Gastrocnemius medialis (tissue), 4 donors: ENCODE results near the gene GALNT9. TPM values are rescaled to one million over a fixed set of nuclear protein-coding genes. Genes with fewer than 3 reads are reported as not detected.
"Not testable (repeated sequence)": the region's sequence is repeated elsewhere in the genome, so short reads cannot be mapped to it uniquely, and the experiment has no call there.

Experiments used
- ATAC-seq, 2 donors: fragments of 150-250 bp; one replicate each; pipeline ENCODE4 v1.9.1; 2016
- DNase-seq, 2 donors: peaks; one replicate each; pipeline ENCODE4 v3.0.0-alpha.2; 2019
- H3K27ac ChIP-seq, 4 donors: fragments of 200-600 bp; sonication (generic); 1 replicate in 1 of 4; 2 replicates in 3 of 4; pipeline ENCODE4 v1.5.1; 2016 to 2018; ENCODE audit warnings: mild to moderate bottlenecking in 2 of 4, moderate library complexity in 1 of 4
- H3K27me3 ChIP-seq, 3 donors: fragments of 200-600 bp; sonication (generic) in 2 of 3; 1 replicate in 1 of 3; 2 replicates in 2 of 3; pipeline versions ENCODE4 v1.5.1 to v1.6.0; 2016 to 2019; ENCODE audit warnings: mild to moderate bottlenecking in 1 of 3, moderate library complexity in 1 of 3
- H3K36me3 ChIP-seq, 2 donors: fragments of 200-600 bp; sonication (generic) in 1 of 2; one replicate each; pipeline ENCODE4 v1.5.1; 2017 to 2018
- H3K4me1 ChIP-seq, 2 donors: fragments of 200-600 bp; sonication (generic) in 1 of 2; one replicate each; pipeline ENCODE4 v1.5.1; 2016 to 2017; ENCODE audit warnings: mild to moderate bottlenecking in 2 of 2
- H3K4me3 ChIP-seq, 4 donors: fragments of 200-600 bp; sonication (generic) in 3 of 4; 1 replicate in 1 of 4; 2 replicates in 3 of 4; pipeline ENCODE4 v1.5.1; 2016 to 2019; ENCODE audit warnings: mild to moderate bottlenecking in 2 of 4
- H3K9me3 ChIP-seq, 3 donors: fragments of 200-600 bp; sonication (generic) in 2 of 3; 1 replicate in 1 of 3; 2 replicates in 2 of 3; pipeline ENCODE4 v1.5.1; 2016 to 2019
- CTCF ChIP-seq, 5 experiments: fragments of 450-650 bp in 3 of 5; fragments of 200-600 bp in 2 of 5; sonication (generic) in 2 of 5; IDR thresholded peaks in 4 of 5; conservative IDR thresholded peaks in 1 of 5; 1 replicate in 4 of 5; 2 replicates in 1 of 5; pipeline ENCODE4 v1.5.1; 2016 to 2019; ENCODE audit warnings: antibody characterized with exemption in 5 of 5, mild to moderate bottlenecking in 3 of 5, moderate library complexity in 3 of 5
- POLR2A ChIP-seq, 2 donors: fragments of 450-650 bp; IDR thresholded peaks; one replicate each; pipeline ENCODE4 v1.6.1; 2017; ENCODE audit warnings: antibody characterized with exemption in 2 of 2, mild to moderate bottlenecking in 2 of 2, moderate library complexity in 2 of 2
- in situ Hi-C, 4 donors: fragments of 200-750 bp; cut with MboI; loops; one replicate each; pipeline versions ENCODE4 v1.15.0 to v1.8.0; 2017; ENCODE audit warnings: low sequenced_read_pairs in 4 of 4
- intact Hi-C: fragments of 100-400 bp; cut with DNase I; formaldehyde crosslinking; loops from one replicate; pipeline ENCODE4 v1.15.1; 2023; ENCODE audit warnings: low total_unique reads
- total RNA-seq, 4 donors: library from RNA; depleted of rRNA; stranded (reverse); fragments of >200 nt; gene quantifications; one replicate each; pipeline versions ENCODE4 v1.1.0 to v1.2.3, GENCODE V29; 2016

The GALNT9 gene
- total RNA-seq, 4 donors from 2014 or later: not detected

DNA sequence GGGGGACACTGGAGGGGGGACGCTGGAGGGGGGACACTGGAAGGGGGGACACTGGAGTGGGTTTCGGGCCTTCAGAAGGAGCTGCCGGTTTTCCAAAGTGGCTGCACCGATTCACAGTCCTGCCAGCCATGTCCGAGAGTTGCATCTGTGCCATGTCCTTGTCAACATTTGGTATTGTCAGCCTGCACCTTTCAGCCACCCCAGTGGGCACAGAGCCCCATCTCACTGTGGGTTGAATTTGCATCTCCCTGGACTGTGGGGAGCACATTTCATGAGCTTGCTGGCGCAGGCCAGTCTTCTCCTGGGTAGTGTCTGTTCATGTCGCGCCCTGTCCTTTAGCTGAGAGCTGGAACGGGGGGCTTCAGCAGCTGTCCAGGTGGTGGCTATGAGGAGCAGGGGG is 72.7 kb downstream of the GALNT9 start:
- Histone ChIP-seq H3K4me3 (no peak overlapping the region), H3K27ac (no peak overlapping the region), H3K9me3 (no peaks in the 10 kb centered on the region), H3K4me1 (no peaks in the 10 kb centered on the region), H3K36me3 (no peaks in the 10 kb centered on the region), H3K27me3 (peaks cover 0 to 6% (median 1%) of the 10 kb centered on the region in 3 donors)
- TF ChIP-seq CTCF (IDR thresholded peaks at IDR 0.05 in 4 of 5, conservative IDR thresholded peaks at IDR 0.05 in 1 of 5): no peak
- no peak for TF ChIP-seq POLR2A (IDR thresholded peaks at IDR 0.05)
- in situ Hi-C loops (no loop called here), intact Hi-C loops (no loop called here)
- ATAC-seq (no peak), DNase-seq (no peak)

DNA sequence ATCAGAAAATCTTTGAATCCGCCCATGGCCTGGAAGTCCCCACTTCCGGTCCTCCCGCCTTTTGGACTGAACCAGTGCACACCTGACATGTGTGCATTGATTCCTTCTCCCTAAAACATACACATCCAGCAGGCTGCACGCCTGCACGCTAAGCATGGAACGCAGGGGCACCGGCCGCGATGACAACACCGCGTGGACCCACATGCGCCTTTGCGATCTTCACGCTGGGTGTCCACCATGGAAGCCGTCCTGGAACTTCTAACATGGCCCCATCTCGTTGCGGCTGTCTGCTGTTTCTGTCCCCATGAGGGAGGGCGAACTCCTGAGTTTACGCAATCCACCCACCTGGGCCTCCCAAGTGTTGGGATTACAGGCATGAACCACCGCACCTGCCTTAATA is 73.7 kb downstream of the GALNT9 start:
- in situ Hi-C loops (no loop called here), intact Hi-C loops (no loop called here)
- peaks cover 0 to 6% (median 0%) of the 10 kb centered on the region in 3 donors for H3K27me3 ChIP-seq
- no peaks in the 10 kb centered on the region for H3K36me3 ChIP-seq
- H3K4me1 ChIP-seq: no peaks in the 10 kb centered on the region
- ATAC-seq (no peak), DNase-seq (no peak)
- no peak overlapping the region for H3K27ac ChIP-seq
- no peak for TF ChIP-seq CTCF (IDR thresholded peaks at IDR 0.05 in 4 of 5, conservative IDR thresholded peaks at IDR 0.05 in 1 of 5)
- no peak for TF ChIP-seq POLR2A (IDR thresholded peaks at IDR 0.05)
- H3K4me3 ChIP-seq: no peak overlapping the region
- H3K9me3 ChIP-seq: no peaks in the 10 kb centered on the region

GRCh38 chr12:132253698-132254480 is 75.5 kb downstream of the GALNT9 start:
- Histone ChIP-seq H3K36me3 (no peaks in the 10 kb centered on the region), H3K4me3 (no peak overlapping the region), H3K27ac (no peak overlapping the region), H3K4me1 (no peaks in the 10 kb centered on the region), H3K9me3 (no peaks in the 10 kb centered on the region), H3K27me3 (peaks cover 0 to 6% (median 0%) of the 10 kb centered on the region in 3 donors)
- ATAC-seq (no peak), DNase-seq (no peak)
- intact Hi-C loops (no loop called here), in situ Hi-C loops (no loop called here)
- TF ChIP-seq CTCF (IDR thresholded peaks at IDR 0.05 in 4 of 5, conservative IDR thresholded peaks at IDR 0.05 in 1 of 5): no peak
- no peak for TF ChIP-seq POLR2A (IDR thresholded peaks at IDR 0.05)

- H3K9me3 ChIP-seq, ATAC-seq, intact Hi-C loops, H3K36me3 ChIP-seq, H3K27me3 ChIP-seq, DNase-seq, H3K4me1 ChIP-seq, H3K27ac ChIP-seq, in situ Hi-C loops, H3K4me3 ChIP-seq: not testable (repeated sequence)
Measured at GRCh38 chr12:132252981-132253380, 76.4 kb downstream of the GALNT9 start.

GRCh38 chr12:132251741-132252490 is 77.5 kb downstream of the GALNT9 start:
- Histone ChIP-seq H3K36me3 (no peaks in the 10 kb centered on the region), H3K4me3 (no peak overlapping the region), H3K4me1 (no peaks in the 10 kb centered on the region), H3K27ac (no peak overlapping the region), H3K27me3 (peaks cover 0 to 3% (median 2%) of the 10 kb centered on the region in 3 donors), H3K9me3 (no peaks in the 10 kb centered on the region)
- in situ Hi-C loops (no loop called here), intact Hi-C loops (no loop called here)
- DNase-seq (no peak), ATAC-seq (no peak)
- TF ChIP-seq POLR2A (IDR thresholded peaks at IDR 0.05) (no peak), CTCF (IDR thresholded peaks at IDR 0.05 in 4 of 5, conservative IDR thresholded peaks at IDR 0.05 in 1 of 5) (no peak)
